GM19372 (cell line): ENCODE results near the gene KHSRP.

ENCODE experiments used
- ATAC-seq: cut with Tn5 transposase; IDR thresholded peaks from one replicate; pipeline ENCODE4 v1.9.1; 2021; ENCODE audit warnings: mild to moderate bottlenecking, low read depth, moderate library complexity; ENCODE audit not compliant: unreplicated experiment

The KHSRP gene

GRCh38 chr19:6364353-6364752 is 60.3 kb downstream of the KHSRP start:
- ATAC-seq: no peak
